Stimulated activated CD4-positive, alpha-beta T cell treated with anti-CD3 and anti-CD28 coated beads, Interleukin-2, amount 100 ng/mL, for 24 hours (primary cell): ENCODE measurements around the gene PPP6R1.

Experiments used
- DNase-seq, 2 donors: peaks; one replicate each; pipeline ENCODE4 v3.0.0-alpha.2; 2020

Gene PPP6R1

GRCh38 chr19:55279770-55280643 is 21.2 kb upstream of the PPP6R1 start, which contains the start of gene HSPBP1:
Gene HSPBP1 (minus strand): TSS chr19:55280110. CDS start chr19:55279608, 502 bp downstream.
- peak; percentile 94 to 97 for DNase-seq

DNA sequence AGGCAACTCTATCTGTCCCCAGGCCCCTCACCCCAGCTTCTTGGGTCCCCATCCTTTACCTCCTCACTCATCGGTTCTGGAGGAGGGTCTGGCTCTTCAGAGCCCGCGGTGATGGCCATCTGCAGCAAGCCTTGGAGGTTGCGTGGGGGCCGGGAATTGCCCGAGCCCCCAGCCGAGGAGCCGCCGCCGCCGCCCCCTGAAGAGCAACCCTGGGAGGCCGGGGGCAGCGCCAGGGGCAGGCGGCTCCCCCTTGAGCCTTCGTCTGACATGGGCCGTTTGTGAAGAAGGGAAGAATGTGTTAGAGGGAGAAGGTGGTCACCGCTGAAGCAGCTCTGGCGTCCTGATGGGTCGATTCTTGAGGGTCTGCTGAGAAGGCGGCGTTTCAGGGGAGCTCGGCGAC is 20.5 kb upstream of the PPP6R1 start:
- no peak for DNase-seq

DNA sequence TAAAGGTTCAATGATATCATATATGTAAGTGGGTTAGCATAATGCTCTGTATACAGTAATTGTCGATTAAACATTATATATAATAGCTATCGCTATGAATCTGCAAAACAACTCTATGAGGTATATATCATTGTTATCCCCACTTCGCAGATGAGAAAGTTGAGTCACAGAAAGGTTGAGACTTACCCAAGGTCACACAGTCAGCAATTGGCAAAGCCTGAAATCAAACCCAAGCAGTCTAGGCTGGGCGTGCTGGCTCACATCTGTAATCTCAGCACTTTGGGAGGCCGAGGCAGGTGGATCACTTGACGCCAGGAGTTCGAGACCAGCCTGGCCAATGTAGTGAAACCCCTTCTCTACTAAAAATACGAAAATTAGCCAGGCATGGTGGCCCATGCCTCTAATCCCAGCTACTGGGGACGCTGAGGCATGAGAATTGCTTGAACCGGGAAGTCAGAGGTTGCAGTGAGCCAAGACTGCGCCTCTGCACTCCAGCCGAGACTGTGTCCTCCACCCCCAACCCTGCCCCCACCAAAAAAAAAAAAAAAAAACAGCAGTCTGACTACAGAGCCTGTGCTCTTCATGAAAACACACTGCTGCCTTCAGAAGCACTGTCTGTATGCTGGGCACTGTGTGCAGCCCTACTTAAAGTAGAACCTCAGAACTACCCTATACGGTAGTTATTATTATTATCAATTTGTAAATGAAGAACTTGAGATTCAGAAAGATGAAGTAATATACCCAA is 19.7 kb upstream of the PPP6R1 start:
- DNase-seq, result no peak

GRCh38 chr19:55277494-55277893 is 18.7 kb upstream of the PPP6R1 start:
- DNase-seq, result no peak

DNA sequence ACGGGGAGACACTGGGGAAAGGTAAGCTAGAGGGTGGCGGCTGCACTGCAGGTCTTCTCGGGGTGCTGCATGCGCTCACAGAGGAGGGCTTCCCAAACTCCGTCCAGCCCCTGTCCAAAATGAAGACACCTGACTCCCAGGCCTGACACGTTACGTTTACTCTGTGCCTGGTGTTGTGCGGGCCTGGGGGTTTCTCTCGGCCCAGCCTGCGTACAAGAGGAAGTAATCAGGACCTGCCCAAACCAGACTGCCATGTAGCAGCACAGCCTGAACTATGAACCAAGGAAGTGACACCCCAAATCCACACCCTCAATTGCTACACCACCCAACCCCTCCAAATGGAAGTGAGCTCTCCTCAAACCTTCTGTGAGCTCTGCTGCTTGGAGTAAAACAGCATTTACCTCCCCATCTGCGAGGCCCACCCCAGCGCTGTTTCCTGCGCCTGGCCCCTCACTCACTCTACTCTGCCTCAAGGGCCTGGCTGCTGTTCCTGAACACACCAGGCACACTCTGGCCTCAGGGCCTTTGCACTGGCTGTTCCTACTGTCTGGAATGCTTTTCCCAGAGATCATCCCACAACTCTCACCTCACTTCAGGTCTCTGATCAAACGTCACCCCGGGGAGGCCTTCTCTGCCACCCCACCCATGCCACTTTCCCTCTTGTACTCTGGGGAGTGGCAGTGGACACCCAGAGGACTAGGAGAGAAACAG is 18.1 kb upstream of the PPP6R1 start:
- DNase-seq, result no peak

DNA sequence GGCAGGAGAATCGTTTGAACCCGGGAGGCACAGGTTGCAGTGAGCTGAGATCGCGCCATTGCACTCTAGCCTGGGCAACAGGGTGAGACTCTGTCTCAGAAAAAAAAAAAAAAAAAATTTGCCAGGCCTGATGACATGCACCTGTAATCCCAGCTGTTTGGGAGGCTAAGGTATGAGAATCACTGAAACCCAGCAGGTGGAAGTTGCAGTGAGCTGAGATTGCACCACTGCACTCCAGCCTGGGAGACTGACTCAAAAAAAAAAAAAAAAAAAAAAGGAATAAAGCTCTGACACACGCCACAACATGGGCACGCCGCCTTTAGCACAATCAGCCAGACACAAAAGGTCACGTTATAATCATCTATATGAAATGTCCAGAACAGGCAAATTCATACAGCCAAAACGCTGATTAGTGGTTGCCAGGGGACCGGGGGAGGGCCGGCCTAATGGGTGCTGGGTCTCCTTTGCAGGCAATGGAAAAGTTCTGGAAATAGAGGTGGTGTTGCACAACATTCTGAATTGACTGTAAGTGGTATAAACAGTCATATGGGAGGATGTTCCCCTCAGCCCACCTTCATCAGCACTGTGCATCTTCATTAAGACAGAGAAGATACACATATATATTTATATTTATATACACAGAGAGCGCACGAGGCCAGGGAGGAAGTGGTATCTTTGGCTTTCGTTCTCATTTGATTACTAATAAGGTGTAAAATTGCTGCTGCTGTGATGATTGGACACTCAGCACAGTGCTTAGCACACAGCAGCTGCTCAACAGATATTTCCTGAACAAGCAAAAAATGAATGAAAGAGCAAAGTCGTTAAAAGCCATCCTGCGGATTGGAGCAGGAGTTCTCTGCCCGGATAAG is 17.3 kb upstream of the PPP6R1 start:
- DNase-seq, result no peak

DNA sequence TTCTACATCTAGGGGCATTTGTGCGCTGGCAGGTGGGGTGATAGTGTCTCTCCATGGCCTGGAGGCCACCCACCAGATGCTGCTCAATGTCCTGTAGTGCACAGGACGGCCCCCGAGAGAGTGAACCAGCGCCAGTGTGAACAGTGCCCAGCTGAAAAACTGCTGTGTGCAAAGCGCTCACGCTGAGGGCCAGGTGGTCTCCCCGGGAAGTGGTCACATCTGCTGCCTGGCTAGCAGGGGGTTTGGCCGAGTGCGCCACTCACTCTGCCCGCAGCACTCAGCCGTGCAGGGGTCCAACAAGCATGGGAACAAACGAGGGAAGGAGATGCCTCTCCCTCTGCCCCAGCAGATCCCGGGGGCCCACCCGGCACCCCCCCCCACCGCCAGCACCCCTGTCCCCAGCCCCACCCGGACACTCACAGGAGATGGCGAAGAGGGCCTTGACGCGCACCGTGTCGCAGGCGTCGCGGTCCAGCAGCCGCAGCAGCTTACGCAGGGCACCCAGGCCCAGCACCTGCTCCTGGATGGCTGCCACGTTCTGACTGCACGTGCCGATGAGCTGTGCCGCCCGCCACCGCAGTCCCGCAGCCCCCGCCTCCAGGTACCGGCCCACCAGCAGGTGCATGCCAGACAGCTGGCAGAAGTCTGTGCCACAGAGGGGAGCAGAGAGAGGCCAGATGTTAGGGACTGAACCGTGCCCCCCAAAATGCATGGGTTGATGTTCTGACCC is 15.3 kb upstream of the PPP6R1 start:
- no peak for DNase-seq

- DNase-seq, result no peak
Measured at GRCh38 chr19:55272142-55272541, 13.3 kb upstream of the PPP6R1 start.

GRCh38 chr19:55270172-55270942 is 11.5 kb upstream of the PPP6R1 start:
- DNase-seq, result no peak

DNA sequence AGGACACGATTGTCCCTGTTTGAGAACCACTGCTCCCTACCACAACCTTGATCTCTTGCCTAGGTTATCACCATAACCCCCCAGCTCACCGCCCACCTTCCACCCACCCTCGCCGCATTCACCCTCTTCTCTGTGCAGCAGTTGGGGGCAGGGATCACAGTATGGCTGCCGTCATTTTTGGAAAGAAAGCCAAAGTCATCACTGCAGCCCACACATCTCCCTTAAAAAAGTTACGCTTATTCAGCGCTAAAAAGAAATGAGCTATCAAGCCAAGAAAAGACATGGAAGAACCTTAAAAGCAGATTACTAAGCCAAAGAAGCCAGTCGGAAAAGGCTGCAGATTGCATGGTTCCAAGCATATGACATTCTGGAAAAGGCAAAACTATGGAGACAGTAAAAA is 10.5 kb upstream of the PPP6R1 start:
- no peak for DNase-seq

GRCh38 chr19:55266840-55267239 is 8.0 kb upstream of the PPP6R1 start:
- DNase-seq, result no peak

GRCh38 chr19:55266404-55266803 is 7.6 kb upstream of the PPP6R1 start:
- DNase-seq, result no peak

DNA sequence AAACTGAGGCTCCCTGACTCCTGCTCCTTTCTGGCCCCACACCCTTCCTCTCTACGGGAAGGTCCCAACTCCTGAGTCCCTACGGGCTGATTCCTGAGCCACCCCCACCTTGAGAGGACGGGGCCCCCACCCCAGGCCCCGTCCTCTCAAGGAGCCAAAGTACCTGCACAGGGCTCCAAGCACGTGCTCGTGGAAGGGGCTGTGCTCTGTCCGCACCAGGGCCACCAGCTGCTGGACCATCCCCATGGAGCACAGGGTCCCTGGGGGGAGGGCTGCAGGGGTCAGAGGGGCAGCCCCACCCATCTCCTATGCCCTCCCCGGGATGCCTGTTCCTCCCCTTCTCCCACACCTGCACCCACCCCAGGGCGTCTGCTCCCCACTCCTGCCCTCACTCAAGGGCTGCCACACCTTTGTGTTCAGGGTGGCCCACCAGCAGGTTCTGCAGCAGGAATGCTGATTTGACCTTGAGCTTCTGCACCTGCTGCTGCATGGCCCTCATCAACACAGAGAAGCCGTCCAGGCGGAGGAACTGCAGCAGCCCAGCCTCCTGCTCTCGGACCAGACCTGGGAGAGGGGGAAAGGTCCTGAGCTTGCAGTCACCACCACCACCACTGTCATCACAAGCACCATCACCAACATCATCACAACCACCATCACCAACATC is 7.0 kb upstream of the PPP6R1 start:
- no peak for DNase-seq

GRCh38 chr19:55265173-55265572 is 6.4 kb upstream of the PPP6R1 start:
- no peak for DNase-seq

- no peak for DNase-seq
Measured at GRCh38 chr19:55264531-55264930, 5.7 kb upstream of the PPP6R1 start.

GRCh38 chr19:55262359-55262758 is 3.5 kb upstream of the PPP6R1 start:
- DNase-seq, result no peak

DNA sequence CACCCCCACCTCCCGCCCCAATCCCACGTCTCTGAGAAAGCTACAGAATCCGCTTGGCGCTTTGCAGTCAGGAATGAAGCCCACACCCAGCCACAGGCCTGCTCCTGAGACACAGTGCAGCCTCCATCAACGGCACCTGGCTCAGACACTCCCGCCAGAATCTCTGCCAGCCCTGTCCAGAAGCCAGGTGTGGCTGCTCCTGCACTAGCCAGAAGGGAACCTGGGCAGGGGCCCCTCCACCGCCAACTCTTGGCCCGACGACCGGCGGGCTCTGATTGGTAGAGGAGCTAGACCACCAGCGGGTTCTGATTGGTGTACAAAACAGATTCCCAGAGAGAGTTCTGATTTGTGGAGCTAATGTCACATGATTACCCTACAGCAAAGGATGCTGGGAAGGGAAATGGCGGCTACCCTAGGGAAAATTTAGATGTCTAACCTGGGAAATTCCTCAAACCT is 2.9 kb upstream of the PPP6R1 start:
- DNase-seq, result no peak

DNA sequence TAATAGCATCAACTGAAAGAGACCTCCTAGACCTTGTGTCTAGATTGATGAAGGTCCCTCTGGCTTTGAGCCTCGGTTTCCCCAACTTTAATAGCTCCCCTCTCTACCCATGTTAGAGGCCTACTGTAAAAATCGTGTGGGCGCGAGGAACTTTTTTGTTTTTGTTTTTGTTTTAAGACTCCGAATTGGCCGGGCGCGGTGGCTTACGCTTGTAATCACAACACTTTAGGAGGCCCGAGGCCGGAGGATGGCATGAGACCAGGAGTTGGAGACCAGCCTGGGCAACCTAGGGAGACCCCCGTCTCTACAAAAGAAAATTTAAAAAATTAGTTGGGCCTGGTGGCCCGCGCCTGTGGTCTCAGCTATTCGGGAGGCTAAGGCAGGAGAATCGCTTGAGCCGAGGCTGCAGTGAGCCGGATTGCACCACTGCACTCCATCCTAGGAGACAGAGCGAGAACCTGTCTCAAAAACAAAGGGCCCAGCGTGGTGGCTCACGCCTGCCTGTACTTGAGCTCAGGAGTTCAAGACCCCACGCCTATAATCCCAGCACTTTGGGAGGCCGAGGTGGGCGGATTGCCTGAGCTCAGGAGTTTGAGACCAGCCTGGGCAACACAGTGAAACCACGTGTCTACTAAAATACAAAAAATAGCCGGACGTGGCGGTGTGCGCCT is 858 bp upstream of the PPP6R1 start:
- no peak for DNase-seq

GRCh38 chr19:55258476-55258827 is 365 bp downstream of the PPP6R1 start:
- peak; percentile 62 to 64 for DNase-seq
